ENCODE data around the gene ZYG11B.
"Not testable (repeated sequence)": the region's sequence is repeated elsewhere in the genome, so short reads cannot be mapped to it uniquely, and the experiment has no call there.

Gene ZYG11B

DNA sequence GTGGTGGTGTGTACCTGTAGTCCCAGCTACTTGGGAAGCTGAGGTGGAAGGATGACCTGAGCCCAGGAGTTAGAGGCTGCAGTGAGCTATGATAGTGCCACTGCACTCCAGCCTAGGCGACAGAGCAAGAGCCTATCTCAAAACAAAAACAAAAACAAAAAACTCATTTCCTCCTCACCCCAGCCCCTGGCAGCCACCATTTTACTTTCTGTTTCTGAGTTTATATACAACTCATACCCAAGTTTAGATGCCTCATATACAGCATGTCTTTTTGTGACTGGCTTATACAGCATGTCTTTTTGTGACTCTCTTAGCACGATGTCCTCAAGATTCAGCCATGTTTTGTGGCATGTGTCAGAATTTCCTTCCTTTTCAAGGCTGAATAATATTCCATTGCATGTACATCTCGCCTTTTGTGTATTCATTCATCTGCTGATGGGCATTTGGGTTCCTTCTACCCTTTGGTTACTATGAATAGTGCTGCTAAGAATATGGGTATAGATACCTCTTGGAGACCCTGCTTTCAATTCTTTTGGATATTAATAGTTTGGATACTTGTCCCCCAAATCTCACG lies 42.8 kb upstream of the ZYG11B start:
- no peak for DNase-seq (ENCODE audit: low read depth)
- no peak overlapping the region for H3K4me3 ChIP-seq (ENCODE audit: control insufficient read depth, low read depth, low read length)
- no peak for TF ChIP-seq CTCF (conservative IDR thresholded peaks at IDR 0.05; ENCODE audit: control insufficient read depth, insufficient read depth, low read depth, low read length)

GRCh38 chr1:52684545-52684944 lies 41.7 kb upstream of the ZYG11B start:
- no peak for TF ChIP-seq CTCF (conservative IDR thresholded peaks at IDR 0.05; ENCODE audit: control insufficient read depth, insufficient read depth, low read depth, low read length)
- no peak for DNase-seq (ENCODE audit: low read depth)
- H3K4me3 ChIP-seq (ENCODE audit: control insufficient read depth, low read depth, low read length), result no peak overlapping the region

DNA sequence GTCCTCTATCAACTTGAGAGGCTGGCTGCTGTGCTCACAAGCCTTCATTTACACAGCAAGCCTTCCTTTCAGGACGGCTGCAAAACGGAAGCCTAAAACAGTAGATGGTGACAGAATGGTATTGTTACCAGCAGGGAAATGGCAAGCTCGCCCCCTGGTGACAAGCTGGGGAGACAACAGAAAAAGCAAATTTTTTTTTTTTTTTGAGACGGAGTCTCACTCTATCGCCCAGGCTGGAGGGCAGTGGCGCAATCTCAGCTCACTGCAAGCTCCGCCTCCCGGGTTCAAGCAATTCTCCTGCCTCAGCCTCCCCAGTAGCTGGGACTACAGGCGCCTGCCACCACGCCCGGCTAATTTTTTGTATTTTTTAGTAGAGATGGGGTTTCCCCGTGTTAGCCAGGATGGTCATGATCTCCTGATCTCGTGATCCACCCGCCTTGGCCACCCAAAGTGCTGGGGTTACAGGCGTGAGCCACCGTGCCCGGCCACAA lies 39.9 kb upstream of the ZYG11B start:
- not testable (repeated sequence) for H3K4me3 ChIP-seq (ENCODE audit: control insufficient read depth, low read depth, low read length)
- DNase-seq (ENCODE audit: low read depth), result peak; percentile 68
- TF ChIP-seq CTCF (conservative IDR thresholded peaks at IDR 0.05; ENCODE audit: control insufficient read depth, insufficient read depth, low read depth, low read length), result peak; percentile 76

DNA sequence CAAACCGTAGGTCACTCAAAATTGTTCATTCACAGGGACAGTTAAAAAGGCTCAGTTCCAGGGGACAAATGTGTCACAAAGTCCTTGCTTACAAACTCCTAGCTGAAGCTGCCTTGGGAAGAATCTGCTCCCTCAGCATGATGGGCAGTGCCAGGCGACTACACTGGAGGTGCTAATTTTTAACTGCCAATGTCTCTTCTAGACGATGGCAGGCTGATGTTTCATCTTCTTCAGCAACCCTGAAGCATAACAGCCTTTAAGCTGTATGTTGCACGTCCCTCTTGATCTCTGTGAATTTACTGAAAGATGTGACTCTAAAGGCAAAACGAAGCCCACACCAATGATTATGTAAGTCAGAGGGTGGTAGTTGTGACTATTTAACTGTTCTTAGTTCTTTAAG lies 39.4 kb upstream of the ZYG11B start:
- no peak overlapping the region for H3K4me3 ChIP-seq (ENCODE audit: control insufficient read depth, low read depth, low read length)
- DNase-seq (ENCODE audit: low read depth), result no peak
- no peak for TF ChIP-seq CTCF (conservative IDR thresholded peaks at IDR 0.05; ENCODE audit: control insufficient read depth, insufficient read depth, low read depth, low read length)

- no peak for DNase-seq (ENCODE audit: low read depth)
- H3K4me3 ChIP-seq (ENCODE audit: control insufficient read depth, low read depth, low read length), result no peak overlapping the region
- TF ChIP-seq CTCF (conservative IDR thresholded peaks at IDR 0.05; ENCODE audit: control insufficient read depth, insufficient read depth, low read depth, low read length), result no peak
Observed at GRCh38 chr1:52691821-52692220, 34.4 kb upstream of the ZYG11B start.

DNA sequence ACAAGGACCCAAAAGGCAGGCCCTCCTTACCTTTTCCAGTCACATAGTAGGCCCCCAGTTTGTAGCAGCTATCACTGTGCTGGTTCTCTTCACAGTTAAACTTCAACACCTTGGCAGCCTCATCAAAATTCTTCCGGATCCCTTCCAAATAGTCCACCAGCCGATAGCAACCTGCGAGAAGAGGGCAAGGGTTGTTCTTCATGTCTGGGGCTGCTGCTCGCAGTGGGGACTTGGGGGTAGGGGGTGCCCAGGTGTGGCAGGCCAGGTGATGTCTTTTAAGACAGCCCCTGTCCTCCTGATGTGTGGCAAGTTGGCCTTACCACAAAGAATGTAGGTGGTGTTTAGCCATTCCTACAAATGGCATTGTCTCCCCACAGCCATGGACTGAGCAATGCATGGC lies 33.6 kb upstream of the ZYG11B start:
- no peak overlapping the region for H3K4me3 ChIP-seq (ENCODE audit: control insufficient read depth, low read depth, low read length)
- no peak for DNase-seq (ENCODE audit: low read depth)
- no peak for TF ChIP-seq CTCF (conservative IDR thresholded peaks at IDR 0.05; ENCODE audit: control insufficient read depth, insufficient read depth, low read depth, low read length)

- not testable (repeated sequence) for H3K4me3 ChIP-seq (ENCODE audit: control insufficient read depth, low read depth, low read length); DNase-seq (ENCODE audit: low read depth)
Observed at GRCh38 chr1:52693351-52693750, 32.9 kb upstream of the ZYG11B start.

Measured in fibroblast of mammary gland (primary cell).